HL-60 (cell line): Measurements from ENCODE around the gene DRD4.

Experiments used
- DNase-seq, 2 experiments: peaks; one replicate each; pipeline ENCODE4 v3.0.0-alpha.2; 2010 to 2020; ENCODE audit warnings: low read depth in 1 of 2, low spot score in 1 of 2
- H3K27ac ChIP-seq: fragments of 250-450 bp; sonication (Bioruptor Pico); replicated peaks from 2 replicates; pipeline ENCODE4 v1.5.1; 2020; ENCODE audit warnings: mild to moderate bottlenecking, moderate library complexity
- H3K27me3 ChIP-seq: fragments of 250-450 bp; sonication (Bioruptor Pico); 2 replicates; pipeline ENCODE4 v1.5.1; 2021; ENCODE audit warnings: mild to moderate bottlenecking, moderate library complexity; ENCODE audit not compliant: insufficient read depth, poor library complexity, severe bottlenecking
- H3K4me3 ChIP-seq: replicated peaks from 2 replicates; pipeline ENCODE4 v1.5.1; 2011; ENCODE audit warnings: mild to moderate bottlenecking, control low read depth, low read length; ENCODE audit not compliant: insufficient read depth
- CTCF ChIP-seq: IDR thresholded peaks from one replicate; pipeline ENCODE4 v1.5.1; 2011; ENCODE audit warnings: low read length, control low read depth, inconsistent platforms; ENCODE audit not compliant: insufficient read depth
- GABPA ChIP-seq: IDR thresholded peaks from 2 replicates; pipeline ENCODE4 v1.6.1; 2012; ENCODE audit warnings: low read depth
- POLR2AphosphoS5 ChIP-seq: IDR thresholded peaks from 2 replicates; pipeline ENCODE4 v1.6.1; 2012; ENCODE audit warnings: low read depth
- REST ChIP-seq: IDR thresholded peaks from 2 replicates; pipeline ENCODE4 v1.6.1; 2012; ENCODE audit warnings: low read depth; ENCODE audit not compliant: insufficient replicate concordance
- SPI1 ChIP-seq: IDR thresholded peaks from 2 replicates; pipeline ENCODE4 v1.6.1; 2012; ENCODE audit warnings: low read depth, mild to moderate bottlenecking, borderline replicate concordance

The DRD4 gene

GRCh38 chr11:597166-597725 is 39.8 kb upstream of the DRD4 start:
- no peak for TF ChIP-seq CTCF
- no peak for TF ChIP-seq GABPA
- no peak for TF ChIP-seq SPI1
- no peak for TF ChIP-seq REST
- TF ChIP-seq POLR2AphosphoS5, result no peak
- no peaks in the 10 kb centered on the region for H3K27me3 ChIP-seq
- H3K27ac ChIP-seq, result no peak overlapping the region
- DNase-seq, result no peak
- no peak overlapping the region for H3K4me3 ChIP-seq

GRCh38 chr11:598005-598680 is 38.9 kb upstream of the DRD4 start:
- TF ChIP-seq SPI1, result no peak
- no peak for TF ChIP-seq GABPA
- TF ChIP-seq CTCF, result no peak

GRCh38 chr11:601573-602245 is 35.4 kb upstream of the DRD4 start:
- DNase-seq, result no peak
- no peak for TF ChIP-seq REST
- no peak for TF ChIP-seq CTCF
- TF ChIP-seq POLR2AphosphoS5, result no peak
- TF ChIP-seq GABPA, result no peak
- no peak for TF ChIP-seq SPI1
- Histone ChIP-seq H3K27me3 (no peaks in the 10 kb centered on the region), H3K4me3 (no peak overlapping the region), H3K27ac (no peak overlapping the region)

More at GRCh38 chr11:598005-598680, 38.9 kb upstream of the DRD4 start:
- DNase-seq, result no peak
- H3K27me3 ChIP-seq, result no peaks in the 10 kb centered on the region
- H3K4me3 ChIP-seq, result no peak overlapping the region
- no peak overlapping the region for H3K27ac ChIP-seq
